Fibroblast of mammary gland (primary cell): ENCODE results near the gene MAPT.

Source experiments
- DNase-seq: peaks from one replicate; pipeline ENCODE4 v3.0.0-alpha.2; 2010; ENCODE audit warnings: low read depth
- H3K4me3 ChIP-seq: 2 replicates; pipeline ENCODE4 v1.5.1; 2011; ENCODE audit warnings: low read depth, mild to moderate bottlenecking, low read length, moderate library complexity; ENCODE audit not compliant: control insufficient read depth
- CTCF ChIP-seq: conservative IDR thresholded peaks from 2 replicates; pipeline ENCODE4 v1.5.1; 2011; ENCODE audit warnings: low read depth, low read length, inconsistent platforms; ENCODE audit not compliant: control insufficient read depth, insufficient read depth

MAPT gene

GRCh38 chr17:45940293-45940692 lies 45.9 kb downstream of the MAPT start:
- no peak for TF ChIP-seq CTCF
- no peak overlapping the region for H3K4me3 ChIP-seq
- DNase-seq = no peak

GRCh38 chr17:45940826-45941225 lies 46.5 kb downstream of the MAPT start:
- no peak for TF ChIP-seq CTCF
- H3K4me3 ChIP-seq = no peak overlapping the region

GRCh38 chr17:45941395-45941794 lies 47.0 kb downstream of the MAPT start:
- TF ChIP-seq CTCF = no peak
- no peak overlapping the region for H3K4me3 ChIP-seq
- no peak for DNase-seq

More at GRCh38 chr17:45940826-45941225, 46.5 kb downstream of the MAPT start:
- DNase-seq = no peak

- peak; percentile 38 for DNase-seq
- no peak for TF ChIP-seq CTCF
- H3K4me3 ChIP-seq = no peak overlapping the region
These were observed 47.9 kb downstream of the MAPT start for GRCh38 chr17:45942284-45942683.

GRCh38 chr17:45946841-45947256 lies 52.5 kb downstream of the MAPT start:
- no peak overlapping the region for H3K4me3 ChIP-seq
- no peak for TF ChIP-seq CTCF
- DNase-seq = no peak

- no peak for TF ChIP-seq CTCF
- no peak overlapping the region for H3K4me3 ChIP-seq
- no peak for DNase-seq
These were observed 54.1 kb downstream of the MAPT start for GRCh38 chr17:45948498-45948880.
